Measurements from ENCODE around the gene MAP3K5. TPM values are rescaled to one million over a fixed set of nuclear protein-coding genes. Genes with fewer than 3 reads are reported as not detected.
A peak's percentile ranks its signal among the peaks of the same experiment; 100 is the strongest.

The MAP3K5 gene
- total and polyA plus RNA-seq, 9 of the 15 experiments (the other 6 are each of a cell fraction or from before 2014, with no cell fraction given), result 2.2 to 13.0 (median 9.9) TPM

GRCh38 chr6:136718476-136718875 lies 73.8 kb downstream of the MAP3K5 start (continued):
- TF ChIP-seq MAX (CRISPR knock-in tag; IDR thresholded peaks at IDR 0.05) (no peak), CBFA2T3 (IDR thresholded peaks at IDR 0.05) (peak; percentile 44), MCM5 (IDR thresholded peaks at IDR 0.05; ENCODE audit: low read depth) (no peak)

- H3K36me3 ChIP-seq (ENCODE audit: control insufficient read depth, insufficient read depth, low read length), result no peaks in the 10 kb centered on the region
- FAIRE-seq (no peak), ATAC-seq (no peak), DNase-seq (ENCODE audit: extremely low read depth in 1 of 4, low spot score in 3 of 4) (no peak)
- intact Hi-C loops (cut with micrococcal nuclease), result loop anchor here (5.0 kb wide), 1 partner anchor 70 kb away; no protein-coding TSS in a partner anchor
- in situ Hi-C loops (cut with MboI), result no loop called here
- no peaks in the 10 kb centered on the region for H4K20me1 ChIP-seq (replicated peaks; ENCODE audit: control insufficient read depth, insufficient read depth, low read length)
- ChIA-PET CTCF (ENCODE audit: low intra/inter-chr PET ratio) (no interaction called here), POLR2A (interaction anchor here (0.6 to 1.3 kb wide), 3 partner anchors 11 to 458 kb away, joined by 3 read pairs; no protein-coding TSS in a partner anchor)
- H3K4me3 ChIP-seq, result no peak overlapping the region
- no TSS peak for BruUV-seq (replicated peaks)
- no peak overlapping the region for H3K27ac ChIP-seq (ENCODE audit: extremely low read depth, low read depth, low read length)
- no peaks in the 10 kb centered on the region for H3K27me3 ChIP-seq (ENCODE audit: control insufficient read depth in 2 of 2, insufficient read depth in 2 of 2, low read length in 2 of 2)
- 38% methylated on average over 1 of the region's 1 CpG for WGBS (ENCODE audit: insufficient coverage, low coverage, missing lambda C conversion rate)
- no peak overlapping the region for H3K4me2 ChIP-seq (ENCODE audit: insufficient read depth, low read length)
- H3K9me3 ChIP-seq (replicated peaks; ENCODE audit: control insufficient read depth, insufficient read depth, low read depth, low read length), result no peaks in the 10 kb centered on the region; the same call in 1 of the 2 replicates
- H3K9me1 ChIP-seq (ENCODE audit: control insufficient read depth, insufficient read depth, low read length), result no peaks in the 10 kb centered on the region
- peaks cover 19% of the 10 kb centered on the region; the same call in 2 of the 3 replicates for H3K79me2 ChIP-seq (ENCODE audit: control insufficient read depth, insufficient read depth, low read length)
- H3K9ac ChIP-seq (ENCODE audit: insufficient read depth in 1 of 2, low read depth in 2 of 2, low read length in 2 of 2), result no peak overlapping the region
- H2AFZ ChIP-seq (ENCODE audit: low read depth, low read length), result no peak overlapping the region
- peaks cover 2 to 7% of the 10 kb centered on the region in 2 experiments; a peak in 3 of 5 replicates for H3K4me1 ChIP-seq (replicated peaks in 1 of 2; ENCODE audit: control insufficient read depth in 2 of 2, insufficient read depth in 2 of 2, low read length in 2 of 2)
- no peak for TF ChIP-seq ZNF282 (CRISPR knock-in tag; IDR thresholded peaks at IDR 0.05)
- TF ChIP-seq HOXB6 (CRISPR knock-in tag; IDR thresholded peaks at IDR 0.05; ENCODE audit: borderline replicate concordance), result no peak
- TF ChIP-seq ID3 (CRISPR knock-in tag; IDR thresholded peaks at IDR 0.05), result no peak
- TF ChIP-seq ID3 (tag; IDR thresholded peaks at IDR 0.05), result no peak
- no peak for TF ChIP-seq BRD4 (IDR thresholded peaks at IDR 0.05)
- no peak for TF ChIP-seq MEF2D (tag; conservative IDR thresholded peaks at IDR 0.05; ENCODE audit: low read depth)
- no peak for TF ChIP-seq PTRF (tag; IDR thresholded peaks at IDR 0.05)
- no peak for TF ChIP-seq HNRNPL (IDR thresholded peaks at IDR 0.05; ENCODE audit: low read depth, low read length)
- no peak for TF ChIP-seq GABPA (tag; conservative IDR thresholded peaks at IDR 0.05; ENCODE audit: low read depth)
- no peak for TF ChIP-seq RAD21 (CRISPR knock-in tag; conservative IDR thresholded peaks at IDR 0.05 in 1 of 2, IDR thresholded peaks at IDR 0.05 in 1 of 2)
- TF ChIP-seq CC2D1A (IDR thresholded peaks at IDR 0.05), result no peak
- no peak for TF ChIP-seq ZNF707 (CRISPR knock-in tag; conservative IDR thresholded peaks at IDR 0.05)
- TF ChIP-seq ZNF740 (CRISPR knock-in tag; IDR thresholded peaks at IDR 0.05), result no peak
- TF ChIP-seq ZNF740 (tag; IDR thresholded peaks at IDR 0.05), result no peak
- TF ChIP-seq RBM39 (optimal IDR thresholded peaks at IDR 0.05; ENCODE audit: low read depth, low read length), result no peak
- no peak for TF ChIP-seq ZNF408 (CRISPR knock-in tag; IDR thresholded peaks at IDR 0.05; ENCODE audit: low read depth)
- TF ChIP-seq NRF1 (conservative IDR thresholded peaks at IDR 0.05 in 1 of 2, IDR thresholded peaks at IDR 0.05 in 1 of 2), result no peak
- TF ChIP-seq PHB2 (IDR thresholded peaks at IDR 0.05; ENCODE audit: low read depth), result no peak
Measured at GRCh38 chr6:136717716-136717990, 74.6 kb downstream of the MAP3K5 start.
